NCI-H146 treated with DMSO at 0.1 percent for 48 hours (cell line): ENCODE measurements around the gene PTTG1IP2.
"Not testable (repeated sequence)": the region's sequence is repeated elsewhere in the genome, so short reads cannot be mapped to it uniquely, and the experiment has no call there.

ENCODE experiments used
- DNase-seq: peaks from one replicate; lab custom pipeline; 2025; ENCODE audit not compliant: unreplicated experiment; lab: John Stamatoyannopoulos, UW

PTTG1IP2 gene

GRCh38 chr7:90469554-90469953 lies at the start of gene PTTG1IP2:
TSS of gene PTTG1IP2 (plus strand) at chr7:90469639. CDS start at chr7:90469787, 148 bp downstream.
- DNase-seq, result no peak

DNA sequence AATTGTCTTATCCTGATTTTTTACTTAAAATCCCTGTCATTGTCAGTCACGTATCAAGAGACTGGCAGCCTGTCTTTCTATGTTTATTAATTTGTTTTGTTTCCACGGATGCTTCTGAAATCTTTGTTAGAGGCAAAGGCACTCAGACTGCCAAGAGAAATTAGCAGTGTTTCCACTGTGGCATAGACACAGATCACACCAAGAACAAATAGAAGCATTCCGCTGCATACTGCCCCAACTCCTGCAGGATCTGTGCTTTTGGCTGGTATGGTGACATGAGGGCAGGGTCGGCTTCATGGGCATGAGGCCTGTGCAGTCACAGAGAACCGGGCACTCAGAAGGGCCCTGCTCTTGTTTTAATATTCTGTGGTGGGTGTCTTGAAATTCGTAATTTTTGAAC lies 47.8 kb upstream of the PTTG1IP2 start:
- no peak for DNase-seq

DNA sequence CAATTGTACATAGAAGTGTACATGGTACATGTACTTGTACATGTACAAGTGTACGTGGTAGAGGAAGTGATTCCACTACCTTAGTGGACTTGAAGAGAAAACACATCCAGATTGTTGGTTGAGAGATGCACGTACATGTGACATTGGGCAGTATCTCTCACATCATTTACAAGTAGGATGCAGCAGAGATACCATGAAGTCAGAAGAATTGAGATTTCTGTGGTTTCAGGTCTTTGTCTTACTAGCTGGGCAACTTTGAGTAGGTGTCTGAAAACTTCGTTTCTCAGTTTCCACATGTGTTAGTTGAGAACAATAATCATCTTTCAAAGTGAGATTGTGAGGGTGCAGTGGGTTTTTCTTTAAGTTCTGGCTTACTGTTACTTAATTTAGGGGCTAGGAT lies 44.7 kb upstream of the PTTG1IP2 start:
- no peak for DNase-seq

DNA sequence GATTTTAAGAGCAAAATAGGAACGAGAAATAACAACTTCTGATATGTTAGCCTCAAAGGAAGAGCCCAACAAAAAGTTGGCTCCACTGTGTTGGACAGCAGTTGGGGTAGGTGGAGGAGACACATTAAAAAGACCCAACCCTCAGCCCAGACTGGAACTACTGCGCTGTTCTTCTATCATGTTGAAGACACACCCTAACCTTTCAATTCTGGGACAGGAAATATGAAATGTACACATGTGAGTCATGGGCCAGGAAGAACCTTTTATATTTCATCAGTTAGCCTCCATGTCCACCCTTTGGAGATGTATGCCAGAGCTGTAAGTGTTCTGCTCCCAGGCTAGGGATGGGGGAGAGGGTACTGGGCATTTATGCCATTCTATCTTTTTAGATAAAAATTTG lies 44.1 kb upstream of the PTTG1IP2 start:
- no peak for DNase-seq

GRCh38 chr7:90430614-90431460 lies 38.6 kb upstream of the PTTG1IP2 start:
- DNase-seq, result no peak

GRCh38 chr7:90432752-90433151 lies 36.7 kb upstream of the PTTG1IP2 start:
- no peak for DNase-seq

DNA sequence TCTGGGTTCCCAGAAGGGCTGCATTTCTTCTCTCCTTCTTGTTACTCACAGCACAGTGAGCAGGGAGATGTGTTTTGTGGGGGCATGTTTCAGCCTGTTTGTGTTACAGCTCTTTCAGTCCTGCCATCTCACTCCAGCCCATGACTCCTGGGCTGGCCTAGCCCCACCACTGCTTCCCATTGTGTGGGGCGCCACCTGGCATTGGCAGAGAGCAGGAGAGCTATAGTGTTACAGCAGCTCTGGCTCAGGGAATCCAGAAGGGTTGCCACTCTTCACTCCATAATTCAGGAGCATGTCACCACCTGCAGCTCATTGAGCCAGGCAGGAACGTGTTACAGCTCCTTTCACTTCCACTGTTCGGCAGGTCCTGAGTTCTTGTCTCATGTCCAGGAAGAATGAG lies 36.2 kb upstream of the PTTG1IP2 start:
- no peak for DNase-seq

GRCh38 chr7:90445633-90446032 lies 23.8 kb upstream of the PTTG1IP2 start:
- DNase-seq, result no peak

- no peak for DNase-seq
Measured at GRCh38 chr7:90446137-90446899, 23.1 kb upstream of the PTTG1IP2 start.

- DNase-seq, result no peak
Measured at GRCh38 chr7:90453259-90453891, 16.1 kb upstream of the PTTG1IP2 start.

DNA sequence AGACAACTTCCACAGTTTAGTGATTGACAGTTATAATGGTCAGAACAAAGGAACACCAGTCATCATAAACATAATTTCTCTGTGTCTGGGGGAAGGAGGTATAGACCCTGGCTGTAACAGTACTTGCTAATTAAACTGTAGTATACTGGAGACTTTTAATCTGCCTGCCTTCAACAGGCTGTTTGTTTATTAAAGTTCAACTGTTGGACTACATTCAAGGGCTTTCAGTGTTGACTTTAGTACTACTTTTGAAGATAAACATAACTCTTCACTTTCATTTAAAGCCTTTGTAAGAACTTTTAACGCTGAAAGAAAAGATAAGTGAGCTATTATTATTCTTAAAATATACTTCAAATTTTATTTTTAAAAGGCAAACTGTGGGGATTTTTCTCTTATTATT lies 15.5 kb upstream of the PTTG1IP2 start:
- DNase-seq, result no peak

DNA sequence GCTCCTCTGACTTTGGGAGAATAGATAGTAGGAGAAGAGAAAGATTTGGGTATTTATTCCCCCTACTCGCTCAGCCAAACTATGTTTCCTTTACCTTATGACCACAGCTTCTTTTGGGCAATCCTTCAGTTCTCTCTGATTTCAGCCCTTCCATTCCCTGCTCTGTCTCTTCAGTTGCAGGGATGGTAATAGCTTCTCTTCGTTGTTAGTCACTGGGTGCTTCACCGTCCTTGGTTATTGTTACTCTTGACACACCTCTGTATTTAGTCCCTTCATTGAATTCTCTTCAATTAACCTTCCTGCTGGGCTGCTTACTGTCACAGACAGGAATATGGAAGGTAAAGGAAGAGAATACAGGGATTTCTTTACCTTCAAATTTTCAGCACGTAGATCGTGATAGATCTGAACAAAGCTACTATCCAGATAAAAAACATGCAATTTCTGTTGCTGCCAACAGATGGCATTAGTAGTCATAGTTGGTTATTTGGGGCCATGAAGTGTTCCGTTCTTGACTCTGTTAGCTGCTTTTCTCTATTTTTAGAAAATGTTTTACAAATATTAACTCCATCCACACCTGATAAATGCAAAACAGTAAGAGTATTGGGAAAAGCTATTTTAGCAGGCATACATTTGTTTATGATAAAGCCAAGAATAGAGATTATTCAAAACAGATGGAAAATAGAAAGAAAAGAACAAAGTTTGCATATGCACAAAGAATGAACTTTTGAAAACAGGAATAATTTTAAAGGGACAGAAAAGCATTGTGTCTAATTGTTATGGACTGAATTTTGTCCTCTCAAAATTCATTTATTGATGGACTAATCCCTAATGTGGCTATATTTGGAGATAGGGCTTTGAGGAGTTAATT lies 14.0 kb upstream of the PTTG1IP2 start:
- DNase-seq, result peak; percentile 59

GRCh38 chr7:90458104-90458503 lies 11.3 kb upstream of the PTTG1IP2 start:
- no peak for DNase-seq

DNA sequence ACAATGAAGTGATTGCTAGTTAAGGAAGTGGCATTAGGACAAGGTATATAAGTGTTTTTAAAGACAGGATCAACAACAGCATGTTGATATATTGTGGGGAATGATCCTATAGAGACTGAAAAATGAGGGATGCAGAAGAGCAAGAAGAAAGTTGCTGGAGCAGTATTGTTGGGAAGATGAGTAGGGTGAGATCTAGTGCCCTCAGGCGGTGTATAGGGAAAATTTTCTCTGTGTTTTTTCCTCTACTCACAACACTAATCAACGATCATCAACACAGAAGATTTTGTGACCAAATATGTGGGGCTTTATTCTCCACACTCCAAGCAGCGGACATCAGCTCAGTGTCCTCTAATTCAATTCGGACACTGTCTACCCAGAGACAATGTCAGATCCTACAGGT lies 9.6 kb upstream of the PTTG1IP2 start:
- DNase-seq, result peak; percentile 1

GRCh38 chr7:90461219-90461618 lies 8.2 kb upstream of the PTTG1IP2 start:
- no peak for DNase-seq

GRCh38 chr7:90463151-90463628 lies 6.2 kb upstream of the PTTG1IP2 start:
- DNase-seq, result not testable (repeated sequence)

- no peak for DNase-seq
Measured at GRCh38 chr7:90465816-90466215, 3.6 kb upstream of the PTTG1IP2 start.

DNA sequence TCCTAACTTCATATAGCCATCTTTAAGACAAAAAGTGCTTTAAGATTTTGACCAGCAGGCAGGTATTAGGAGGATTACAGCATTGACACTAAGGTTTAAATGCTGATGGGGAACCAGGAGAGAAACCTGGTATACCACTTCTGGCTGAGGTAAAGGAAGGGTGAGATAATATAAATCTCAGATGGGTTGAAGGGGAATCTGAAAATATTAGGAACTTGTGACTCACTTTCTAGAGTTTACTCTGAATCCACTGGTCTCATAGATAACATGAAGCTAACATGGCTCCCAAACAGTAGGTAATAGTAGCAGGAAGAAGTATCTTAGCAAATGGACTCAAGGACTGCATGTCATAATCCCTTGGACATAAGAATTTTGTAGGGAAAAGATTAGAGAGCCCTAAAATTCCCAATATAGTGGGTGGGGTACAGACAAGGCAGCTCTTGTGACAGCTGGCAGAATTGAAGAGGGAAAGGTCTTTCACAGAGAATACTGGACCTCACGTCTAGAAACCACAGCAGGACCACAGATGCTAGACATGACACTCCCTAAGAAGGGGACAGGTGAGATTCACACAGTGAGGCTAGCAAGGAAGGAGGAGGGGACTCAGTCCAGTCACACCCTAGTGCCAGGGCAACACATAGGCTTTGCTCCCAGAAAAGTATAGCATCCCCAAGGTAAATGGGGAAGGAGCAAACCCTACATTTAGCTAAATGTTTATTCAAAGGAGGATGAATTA lies 3.5 kb downstream of the PTTG1IP2 start:
- DNase-seq, result no peak

GRCh38 chr7:90473814-90474213 lies 4.4 kb downstream of the PTTG1IP2 start:
- no peak for DNase-seq
